Activated CD4-positive, alpha-beta T cell treated with anti-CD3 and anti-CD28 coated beads, Interleukin-2, amount 10 ng/mL, durations not matched to agents 7 days and 5 days (primary cell): ENCODE results near the gene SLC2A11. TPM values are rescaled to one million over a fixed set of nuclear protein-coding genes. Genes with fewer than 3 reads are reported as not detected.

Source experiments
- CTCF ChIA-PET: fragments of 350-600 bp; sonication (Branson Sonifier 250); formaldehyde crosslinking; loops from one replicate; lab custom pipeline; 2021; ENCODE audit warnings: antibody characterized with exemption; lab: Charles Lee
- POLR2A ChIA-PET: fragments of 350-600 bp; sonication (Branson Sonifier 250); formaldehyde crosslinking; loops from one replicate; lab custom pipeline; 2021; ENCODE audit warnings: antibody characterized with exemption; lab: Charles Lee
- DNase-seq: peaks from one replicate; pipeline ENCODE4 v3.0.0-alpha.2; 2020
- H3K27ac Mint-ChIP-seq: one replicate; pipeline ENCODE4 v1.8.0; 2021; ENCODE audit warnings: mild to moderate bottlenecking, moderate library complexity, mixed read lengths
- H3K27me3 Mint-ChIP-seq: one replicate; pipeline ENCODE4 v1.8.0; 2021; ENCODE audit warnings: mixed read lengths
- H3K36me3 Mint-ChIP-seq: one replicate; pipeline ENCODE4 v1.8.0; 2021; ENCODE audit warnings: low read depth, mixed read lengths
- H3K4me1 Mint-ChIP-seq: one replicate; pipeline ENCODE4 v1.8.0; 2021; ENCODE audit warnings: mixed read lengths
- H3K4me3 Mint-ChIP-seq: one replicate; pipeline ENCODE4 v1.8.0; 2021; ENCODE audit warnings: mild to moderate bottlenecking, moderate library complexity, mixed read lengths
- H3K9me3 Mint-ChIP-seq: one replicate; pipeline ENCODE4 v1.8.0; 2021; ENCODE audit warnings: mixed read lengths
- total RNA-seq, 2 experiments: library from RNA; stranded (reverse); gene quantifications; one replicate each; pipeline ENCODE4 v1.2.3, GENCODE V29; 2021

SLC2A11 gene
- total RNA-seq, 2 experiments from 2014 or later: 7.8 to 8.8 TPM

- H3K36me3 Mint-ChIP-seq: peaks cover 67% of the 10 kb centered on the region
- POLR2A ChIA-PET: no interaction called here
Observed at GRCh38 chr22:23825246-23825905, 32.3 kb upstream of the SLC2A11 start.

DNA sequence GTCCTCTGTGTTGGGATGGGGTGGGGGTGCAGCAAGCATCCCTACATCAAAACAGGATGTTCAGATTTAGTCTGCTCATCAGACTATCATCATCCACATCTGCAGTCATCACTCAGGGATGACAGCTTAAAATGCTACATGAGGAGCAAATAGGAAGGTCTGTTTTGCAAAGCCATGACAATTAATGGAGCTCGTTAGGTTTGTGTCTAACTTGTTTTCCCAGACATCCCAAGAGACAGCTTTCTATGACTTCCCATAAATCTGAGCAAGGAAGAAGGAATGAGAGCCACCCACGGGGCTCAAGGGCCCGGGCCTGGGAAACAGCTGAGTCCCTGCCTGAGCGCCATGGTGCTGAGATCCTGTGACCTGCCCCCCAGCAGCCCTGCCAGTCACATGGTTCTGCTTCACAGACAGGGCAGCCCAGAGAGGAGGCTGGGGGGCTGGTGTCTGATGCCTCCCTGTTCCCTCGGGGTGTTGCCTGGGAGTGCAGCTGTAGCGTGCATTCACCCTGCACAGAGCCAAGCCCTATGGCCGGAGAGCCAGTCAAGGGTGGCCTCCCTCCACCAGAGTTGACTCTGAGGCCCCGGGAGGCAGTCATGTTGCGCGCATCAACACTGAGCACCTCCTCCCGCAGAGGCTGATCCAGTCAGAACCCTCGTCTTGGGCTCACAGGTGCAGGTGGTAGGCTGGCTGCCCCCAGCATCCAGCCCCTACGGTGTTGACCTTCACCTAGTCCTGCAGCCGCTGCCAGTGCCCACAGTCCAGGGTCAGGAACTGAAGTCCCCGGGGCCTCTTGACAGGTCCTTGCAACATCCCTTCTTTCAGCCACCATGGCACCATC, 30.9 kb upstream of the SLC2A11 start:
- H3K27ac Mint-ChIP-seq: peak overlapping the region; percentile 95
- ChIA-PET CTCF (no interaction called here), POLR2A (interaction anchor here (0.6 kb wide), 1 partner anchor 28 kb away, joined by 4 read pairs; no protein-coding TSS in a partner anchor)
- peaks cover 30% of the 10 kb centered on the region for H3K4me1 Mint-ChIP-seq
- no peak overlapping the region for H3K4me3 Mint-ChIP-seq
- no peaks in the 10 kb centered on the region for H3K27me3 Mint-ChIP-seq
- H3K9me3 Mint-ChIP-seq: no peaks in the 10 kb centered on the region
- H3K36me3 Mint-ChIP-seq: peaks cover 59% of the 10 kb centered on the region
- DNase-seq: no peak

More at GRCh38 chr22:23825246-23825905, 32.3 kb upstream of the SLC2A11 start:
- H3K27ac Mint-ChIP-seq: peak overlapping the region; percentile 95
- no peak for DNase-seq
- H3K4me3 Mint-ChIP-seq: no peak overlapping the region
- CTCF ChIA-PET: interaction anchor here (0.7 to 1.4 kb wide), 5 partner anchors 10 to 33 kb away, joined by 3 to 5 read pairs (median 3); no protein-coding TSS in a partner anchor
- no peaks in the 10 kb centered on the region for H3K27me3 Mint-ChIP-seq
- H3K4me1 Mint-ChIP-seq: peaks cover 39% of the 10 kb centered on the region
- H3K9me3 Mint-ChIP-seq: no peaks in the 10 kb centered on the region

DNA sequence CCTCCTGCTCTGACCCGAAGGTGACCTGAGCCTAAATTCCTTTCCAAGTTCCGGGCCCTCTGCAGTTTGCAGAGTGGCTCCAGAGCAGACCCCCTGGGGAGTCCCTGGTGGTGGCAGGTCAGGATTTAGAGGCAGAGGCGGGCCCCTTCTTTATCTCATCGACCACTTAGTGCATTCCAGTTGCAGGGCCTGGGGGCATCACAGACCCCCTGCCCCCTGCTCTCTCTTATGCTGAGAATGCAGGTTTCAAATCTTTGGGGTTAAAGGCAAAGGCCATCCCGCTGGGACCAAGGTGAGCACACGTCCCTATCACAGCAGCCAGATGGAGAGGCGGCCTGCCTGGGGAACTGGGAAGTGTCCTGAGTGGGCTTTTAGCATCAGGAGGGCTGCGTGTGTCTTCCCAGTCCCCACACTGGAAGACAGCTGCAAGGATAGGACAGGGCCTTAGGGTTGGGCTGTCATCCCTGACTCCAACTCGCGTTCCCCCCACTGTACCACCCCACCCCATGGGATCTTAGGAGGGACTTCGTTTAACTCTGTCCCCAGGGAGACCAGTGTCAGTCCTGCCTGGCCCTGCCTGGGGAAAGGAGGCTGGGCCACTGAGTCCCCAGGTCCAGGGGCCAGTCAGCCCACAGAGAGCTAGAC, 30.2 kb upstream of the SLC2A11 start:
- ChIA-PET POLR2A (no interaction called here), CTCF (interaction anchor here (0.9 to 1.2 kb wide), 2 partner anchors 15 to 17 kb away, joined by 3 to 4 read pairs; no protein-coding TSS in a partner anchor)
- no peak overlapping the region for H3K4me3 Mint-ChIP-seq
- no peaks in the 10 kb centered on the region for H3K9me3 Mint-ChIP-seq
- peaks cover 57% of the 10 kb centered on the region for H3K36me3 Mint-ChIP-seq
- DNase-seq: no peak
- peaks cover 29% of the 10 kb centered on the region for H3K4me1 Mint-ChIP-seq
- no peaks in the 10 kb centered on the region for H3K27me3 Mint-ChIP-seq
- peak overlapping the region; percentile 95 for H3K27ac Mint-ChIP-seq

DNA sequence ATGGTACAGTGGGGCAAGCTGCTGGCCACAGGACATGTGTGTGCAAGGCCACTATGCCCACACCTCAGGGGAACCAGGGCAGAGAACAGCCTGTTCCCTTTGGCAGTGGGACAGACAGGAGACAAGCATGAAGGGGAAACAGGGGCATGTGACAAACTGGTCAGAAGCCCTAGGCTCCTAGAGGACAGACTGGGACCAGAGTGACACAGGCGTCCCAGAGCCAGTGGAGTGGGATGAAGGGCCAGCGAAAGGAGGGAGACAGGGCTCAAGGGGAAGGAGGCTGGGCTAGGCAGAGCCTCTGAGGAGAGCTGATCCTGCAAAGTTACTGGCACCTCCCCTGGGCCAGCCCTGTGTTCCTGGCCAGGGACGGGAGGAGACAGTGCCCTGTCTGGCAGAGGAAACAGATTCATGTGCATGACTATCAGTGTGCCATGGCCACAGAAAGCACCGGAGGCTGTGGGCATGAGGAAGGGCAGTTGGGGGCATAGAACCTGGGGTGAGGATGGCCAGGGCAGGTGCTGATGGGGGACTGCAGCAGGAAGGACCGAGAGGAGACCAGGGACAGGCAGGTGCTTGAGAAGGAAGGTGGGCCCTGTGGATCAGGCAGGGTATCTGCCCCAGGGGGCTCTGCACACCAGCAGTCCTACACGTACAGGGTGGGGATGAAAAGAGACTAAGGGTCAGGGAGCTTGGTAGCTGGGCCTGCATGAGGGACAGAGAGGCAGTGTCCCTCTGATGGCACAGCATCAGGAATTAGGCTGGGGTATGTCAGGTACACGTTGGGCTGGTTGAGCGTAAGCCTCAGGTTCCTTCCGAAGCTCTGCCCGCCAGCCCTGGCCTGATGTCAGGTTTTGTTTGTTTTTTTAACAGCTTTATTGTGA, 28.6 kb upstream of the SLC2A11 start:
- CTCF ChIA-PET: interaction anchor here (1.0 kb wide), 1 partner anchor 15 kb away, joined by 3 read pairs; no protein-coding TSS in a partner anchor
- H3K27ac Mint-ChIP-seq: no peak overlapping the region
- H3K4me1 Mint-ChIP-seq: peaks cover 21% of the 10 kb centered on the region
- no peaks in the 10 kb centered on the region for H3K9me3 Mint-ChIP-seq
- no peak for DNase-seq
- POLR2A ChIA-PET: no interaction called here
- peaks cover 46% of the 10 kb centered on the region for H3K36me3 Mint-ChIP-seq
- H3K4me3 Mint-ChIP-seq: no peak overlapping the region
- no peaks in the 10 kb centered on the region for H3K27me3 Mint-ChIP-seq

GRCh38 chr22:23829845-23830372, 27.8 kb upstream of the SLC2A11 start:
- POLR2A ChIA-PET: no interaction called here
- peaks cover 21% of the 10 kb centered on the region for H3K4me1 Mint-ChIP-seq
- no peaks in the 10 kb centered on the region for H3K9me3 Mint-ChIP-seq
- no peak overlapping the region for H3K4me3 Mint-ChIP-seq
- CTCF ChIA-PET: interaction anchor here (1.0 kb wide), 1 partner anchor 14 kb away, joined by 3 read pairs; no protein-coding TSS in a partner anchor
- peaks cover 42% of the 10 kb centered on the region for H3K36me3 Mint-ChIP-seq
- no peak for DNase-seq
- H3K27ac Mint-ChIP-seq: peak overlapping the region; percentile 68
- no peaks in the 10 kb centered on the region for H3K27me3 Mint-ChIP-seq

- DNase-seq: no peak
- Mint-ChIP-seq H3K4me3 (no peak overlapping the region), H3K4me1 (peaks cover 11% of the 10 kb centered on the region), H3K9me3 (no peaks in the 10 kb centered on the region), H3K36me3 (peaks cover 32% of the 10 kb centered on the region), H3K27me3 (no peaks in the 10 kb centered on the region), H3K27ac (no peak overlapping the region)
- CTCF ChIA-PET: no interaction called here
- POLR2A ChIA-PET: no interaction called here
Observed at GRCh38 chr22:23831261-23831660, 26.4 kb upstream of the SLC2A11 start.

DNA sequence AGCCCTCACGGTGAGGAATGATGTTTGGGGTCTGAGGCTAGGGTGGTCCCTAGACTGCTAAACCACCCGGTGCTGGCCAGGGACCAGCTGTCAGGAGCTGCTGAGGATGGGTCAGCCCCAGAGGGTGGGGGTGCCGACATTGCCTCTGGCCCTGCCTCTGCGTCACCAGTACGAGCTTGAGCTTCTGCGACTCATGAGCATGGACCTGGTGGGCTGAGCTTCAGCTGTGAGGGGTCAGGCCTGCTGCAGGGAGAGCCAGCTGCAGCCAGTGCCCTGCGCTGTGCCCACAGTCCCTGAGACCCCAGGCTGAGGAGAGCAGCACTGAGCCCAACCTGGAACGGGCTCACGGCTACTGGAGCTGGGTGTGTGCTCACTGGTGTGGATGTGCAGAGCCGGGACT, 25.9 kb upstream of the SLC2A11 start:
- no peak for DNase-seq
- H3K4me3 Mint-ChIP-seq: no peak overlapping the region
- H3K27ac Mint-ChIP-seq: no peak overlapping the region
- peaks cover 6% of the 10 kb centered on the region for H3K4me1 Mint-ChIP-seq
- no peaks in the 10 kb centered on the region for H3K9me3 Mint-ChIP-seq
- no peaks in the 10 kb centered on the region for H3K27me3 Mint-ChIP-seq
- H3K36me3 Mint-ChIP-seq: peaks cover 28% of the 10 kb centered on the region
- CTCF ChIA-PET: interaction anchor here (1.3 kb wide), 1 partner anchor 115 kb away, joined by 3 read pairs; no protein-coding TSS in a partner anchor
- POLR2A ChIA-PET: no interaction called here

- DNase-seq: no peak
- Mint-ChIP-seq H3K36me3 (peaks cover 25% of the 10 kb centered on the region), H3K4me3 (no peak overlapping the region), H3K27me3 (no peaks in the 10 kb centered on the region), H3K27ac (no peak overlapping the region), H3K4me1 (peaks cover 8% of the 10 kb centered on the region), H3K9me3 (no peaks in the 10 kb centered on the region)
- POLR2A ChIA-PET: no interaction called here
- CTCF ChIA-PET: interaction anchor here (0.6 to 1.3 kb wide), 2 partner anchors 17 to 115 kb away, joined by 3 read pairs; no protein-coding TSS in a partner anchor
Observed at GRCh38 chr22:23832226-23833016, 25.3 kb upstream of the SLC2A11 start.

DNA sequence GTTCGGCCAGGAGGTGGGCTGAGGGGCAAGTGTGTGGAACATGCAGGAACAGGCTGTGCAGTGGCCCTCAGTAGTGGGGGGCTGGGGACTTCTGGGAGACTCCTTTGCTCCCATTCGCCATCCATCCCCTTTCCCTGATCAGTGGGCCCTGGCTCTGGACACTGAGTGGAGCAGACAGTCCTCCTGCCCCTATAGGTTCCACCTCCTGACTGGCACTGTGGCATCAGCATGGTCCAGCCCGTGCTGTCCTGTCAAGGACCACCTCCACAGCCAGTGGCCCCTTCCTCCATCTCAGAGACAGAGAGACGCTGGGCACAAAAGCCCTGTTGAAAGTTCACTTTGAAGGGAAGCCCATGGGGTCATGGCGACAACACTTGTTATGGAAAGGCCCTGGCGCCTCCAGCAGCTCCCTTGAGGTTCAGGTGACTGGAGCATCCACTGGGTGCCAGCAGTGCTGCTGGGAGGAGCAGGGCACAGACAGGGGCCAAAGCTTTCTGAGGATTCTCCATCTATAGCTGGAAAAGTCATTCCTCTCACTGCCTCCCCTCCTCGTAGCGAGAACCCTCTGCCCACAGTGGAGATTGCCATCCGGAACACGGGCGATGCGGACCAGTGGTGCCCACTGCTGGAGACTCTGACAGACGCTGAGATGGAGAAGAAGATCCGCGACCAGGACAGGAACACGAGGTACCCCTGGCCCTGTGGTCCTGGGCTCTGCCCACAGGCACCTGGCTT, 24.5 kb upstream of the SLC2A11 start:
- ChIA-PET CTCF (interaction anchor here (0.6 to 1.3 kb wide), 2 partner anchors 17 to 116 kb away, joined by 3 read pairs; no protein-coding TSS in a partner anchor), POLR2A (no interaction called here)
- Mint-ChIP-seq H3K27me3 (no peaks in the 10 kb centered on the region), H3K36me3 (peaks cover 23% of the 10 kb centered on the region), H3K4me3 (no peak overlapping the region), H3K9me3 (no peaks in the 10 kb centered on the region), H3K4me1 (peaks cover 12% of the 10 kb centered on the region), H3K27ac (no peak overlapping the region)
- no peak for DNase-seq

DNA sequence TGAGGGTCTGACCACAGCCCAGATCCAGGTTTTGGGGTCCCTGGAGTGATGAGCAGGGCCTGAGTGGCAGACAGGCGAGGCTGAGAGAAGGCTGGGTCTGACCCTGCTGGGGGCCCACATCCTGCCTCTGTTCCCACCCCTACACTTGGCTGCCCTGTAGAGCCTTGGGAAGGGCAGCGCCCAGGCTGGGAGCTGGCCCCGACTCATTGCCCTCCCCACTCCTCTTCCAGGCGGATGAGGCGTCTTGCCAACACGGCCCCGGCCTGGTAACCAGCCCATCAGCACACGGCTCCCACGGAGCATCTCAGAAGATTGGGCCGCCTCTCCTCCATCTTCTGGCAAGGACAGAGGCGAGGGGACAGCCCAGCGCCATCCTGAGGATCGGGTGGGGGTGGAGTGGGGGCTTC, 23.8 kb upstream of the SLC2A11 start:
- CTCF ChIA-PET: interaction anchor here (1.1 kb wide), 1 partner anchor 24 kb away, joined by 3 read pairs; the partner anchor contains the start of gene SLC2A11
- Mint-ChIP-seq H3K27me3 (no peaks in the 10 kb centered on the region), H3K9me3 (no peaks in the 10 kb centered on the region), H3K4me3 (no peak overlapping the region), H3K4me1 (peaks cover 16% of the 10 kb centered on the region), H3K27ac (peak overlapping the region; percentile 13), H3K36me3 (peaks cover 19% of the 10 kb centered on the region)
- DNase-seq: no peak
- POLR2A ChIA-PET: no interaction called here
